IMR-90 (cell line): Measurements from ENCODE around the gene TCF7. TPM values are rescaled to one million over a fixed set of nuclear protein-coding genes. Genes with fewer than 3 reads are reported as not detected.

Experiments
- ATAC-seq: fragments of 200-7000 bp; cut with Tn5 transposase; 2 replicates; pipeline ENCODE4 v1.9.1; 2020; ENCODE audit warnings: low read depth, mild to moderate bottlenecking, moderate library complexity
- BruUV-seq: library from RNA; stranded (reverse); fragments of 400-500 nt; replicated peaks from 2 replicates; lab custom pipeline; 2021; lab: Mats Ljungman, UMichigan
- CTCF ChIA-PET: fragments of 300-600 bp; formaldehyde crosslinking; extraction: SDS; loops from one replicate; lab custom pipeline; 2021; ENCODE audit warnings: antibody characterized with exemption; lab: Yijun Ruan, JAX
- POLR2A ChIA-PET: fragments of 300-600 bp; sonication (Branson Sonifier 250); formaldehyde crosslinking; loops from one replicate; lab custom pipeline; 2022; ENCODE audit warnings: antibody characterized with exemption; ENCODE audit not compliant: unreplicated experiment; lab: Charles Lee
- DNase-seq: peaks from one replicate; pipeline ENCODE4 v3.0.0; 2013
- H2AFZ ChIP-seq: replicated peaks from 2 replicates; pipeline ENCODE3; 2013; ENCODE audit warnings: low read length, mild to moderate bottlenecking; ENCODE audit not compliant: poor library complexity
- H2AK5ac ChIP-seq: 2 replicates; pipeline ENCODE4 v1.6.1; 2013; ENCODE audit warnings: low read depth, low read length, inconsistent platforms
- H2AK9ac ChIP-seq: replicated peaks from 2 replicates; pipeline ENCODE3; 2013; ENCODE audit warnings: mild to moderate bottlenecking, low read depth, low read length, moderate library complexity; ENCODE audit not compliant: poor library complexity
- H2BK120ac ChIP-seq: 2 replicates; pipeline ENCODE4 v1.6.1; 2013; ENCODE audit warnings: low read depth, low read length, inconsistent platforms
- H2BK15ac ChIP-seq: 3 replicates; pipeline ENCODE4 v1.6.1; 2013; ENCODE audit warnings: low read depth, low read length, inconsistent platforms
- H2BK20ac ChIP-seq: 2 replicates; pipeline ENCODE4 v1.6.1; 2013; ENCODE audit warnings: low read depth, mild to moderate bottlenecking, inconsistent platforms, low read length, moderate library complexity
- H2BK5ac ChIP-seq: 2 replicates; pipeline ENCODE4 v1.6.1; 2013; ENCODE audit warnings: mild to moderate bottlenecking, low read depth, low read length, inconsistent platforms; ENCODE audit not compliant: poor library complexity, severe bottlenecking
- H3K14ac ChIP-seq: replicated peaks from 2 replicates; pipeline ENCODE4 v1.6.1; 2013; ENCODE audit warnings: low read depth, low read length, inconsistent platforms
- H3K18ac ChIP-seq: 2 replicates; pipeline ENCODE4 v1.6.1; 2013; ENCODE audit warnings: low read depth, low read length, control low read depth
- H3K23ac ChIP-seq: 2 replicates; pipeline ENCODE4 v1.6.1; 2013; ENCODE audit warnings: low read depth, low read length, inconsistent platforms
- H3K27ac ChIP-seq: 2 replicates; pipeline ENCODE4 v1.5.1; 2013; ENCODE audit warnings: mild to moderate bottlenecking, control low read depth, low read length; ENCODE audit not compliant: insufficient read depth
- H3K27me3 ChIP-seq: 2 replicates; pipeline ENCODE4 v1.6.1; 2013; ENCODE audit warnings: low read length; ENCODE audit not compliant: control insufficient read depth, insufficient read depth
- H3K36me3 ChIP-seq: 2 replicates; pipeline ENCODE4 v1.6.1; 2013; ENCODE audit warnings: low read length, mixed read lengths; ENCODE audit not compliant: control insufficient read depth, insufficient read depth
- H3K4ac ChIP-seq: 2 replicates; pipeline ENCODE4 v1.6.1; 2013; ENCODE audit warnings: low read depth, low read length, inconsistent platforms
- H3K4me1 ChIP-seq: 2 replicates; pipeline ENCODE4 v1.6.1; 2013; ENCODE audit warnings: low read length, mixed read lengths; ENCODE audit not compliant: control insufficient read depth, insufficient read depth
- H3K4me2 ChIP-seq: 2 replicates; pipeline ENCODE4 v1.6.1; 2013; ENCODE audit warnings: low read depth, mild to moderate bottlenecking, control low read depth, low read length, moderate library complexity
- H3K4me3 ChIP-seq: 2 replicates; pipeline ENCODE4 v1.5.1; 2013; ENCODE audit warnings: low read depth, mild to moderate bottlenecking, control low read depth, low read length, moderate library complexity; ENCODE audit not compliant: insufficient read depth
- H3K56ac ChIP-seq: 2 replicates; pipeline ENCODE4 v1.6.1; 2013; ENCODE audit warnings: low read length, inconsistent platforms; ENCODE audit not compliant: insufficient read depth; ENCODE audit errors: extremely low read depth
- H3K79me1 ChIP-seq, 2 experiments: 2 replicates each; pipeline ENCODE4 v1.6.1; 2013; ENCODE audit warnings: low read length in 2 of 2, inconsistent platforms in 1 of 2, low read depth in 1 of 2
- H3K9ac ChIP-seq: 2 replicates; pipeline ENCODE4 v1.6.1; 2013; ENCODE audit warnings: low read depth, low read length, control low read depth
- H3K9me1 ChIP-seq: 2 replicates; pipeline ENCODE4 v1.6.1; 2013; ENCODE audit warnings: low read length, inconsistent platforms; ENCODE audit not compliant: insufficient read depth
- H3K9me3 ChIP-seq: 2 replicates; pipeline ENCODE4 v1.6.1; 2013; ENCODE audit warnings: low read length; ENCODE audit not compliant: control insufficient read depth, insufficient read depth
- H4K20me1 ChIP-seq: 2 replicates; pipeline ENCODE4 v1.6.1; 2013; ENCODE audit warnings: low read length, inconsistent platforms; ENCODE audit not compliant: insufficient read depth
- H4K5ac ChIP-seq: 2 replicates; pipeline ENCODE4 v1.6.1; 2013; ENCODE audit warnings: mild to moderate bottlenecking, low read depth, low read length, control low read depth
- H4K8ac ChIP-seq, 2 experiments: 2 replicates each; pipeline ENCODE4 v1.6.1; 2013; ENCODE audit warnings: low read depth in 2 of 2, low read length in 2 of 2, control low read depth in 1 of 2, inconsistent platforms in 1 of 2
- H4K91ac ChIP-seq: 2 replicates; pipeline ENCODE4 v1.6.1; 2013; ENCODE audit warnings: low read depth, low read length, inconsistent platforms; ENCODE audit not compliant: insufficient read depth
- BHLHE40 ChIP-seq: fragments of 150-350 bp; IDR thresholded peaks from 2 replicates; pipeline ENCODE4 v1.6.1; 2016; ENCODE audit warnings: mild to moderate bottlenecking, low read depth, low read length
- CEBPB ChIP-seq: IDR thresholded peaks from 2 replicates; pipeline ENCODE4 v1.6.1; 2012; ENCODE audit warnings: low read depth, low read length, improper control_type of control experiment
- CHD1 ChIP-seq: IDR thresholded peaks from 2 replicates; pipeline ENCODE4 v1.6.1; 2012; ENCODE audit warnings: low read depth, low read length, improper control_type of control experiment
- CTCF ChIP-seq: conservative IDR thresholded peaks from 2 replicates; pipeline ENCODE4 v1.5.1; 2012; ENCODE audit warnings: mild to moderate bottlenecking, low read depth, low read length, improper control_type of control experiment
- ELK1 ChIP-seq: fragments of 150-350 bp; IDR thresholded peaks from 2 replicates; pipeline ENCODE4 v1.6.1; 2016; ENCODE audit warnings: low read depth, mild to moderate bottlenecking, low read length, moderate library complexity, borderline replicate concordance
- FOS ChIP-seq: fragments of 150-350 bp; IDR thresholded peaks from 2 replicates; pipeline ENCODE4 v1.6.1; 2016; ENCODE audit warnings: low read depth, low read length
- MAFK ChIP-seq: IDR thresholded peaks from 2 replicates; pipeline ENCODE4 v1.6.1; 2012; ENCODE audit warnings: low read depth, low read length, improper control_type of control experiment
- MAZ ChIP-seq: IDR thresholded peaks from 2 replicates; pipeline ENCODE4 v1.6.1; 2012; ENCODE audit warnings: low read depth, mild to moderate bottlenecking, low read length, improper control_type of control experiment, moderate library complexity, borderline replicate concordance
- MXI1 ChIP-seq: IDR thresholded peaks from 2 replicates; pipeline ENCODE4 v1.6.1; 2012; ENCODE audit warnings: low read depth, mild to moderate bottlenecking, low read length, moderate library complexity, borderline replicate concordance
- NFE2L2 ChIP-seq: fragments of 150-350 bp; IDR thresholded peaks from 2 replicates; pipeline ENCODE4 v1.6.1; 2016; ENCODE audit warnings: low read depth, mild to moderate bottlenecking, low read length
- POLR2A ChIP-seq: IDR thresholded peaks from 2 replicates; pipeline ENCODE4 v1.6.1; 2012; ENCODE audit warnings: mild to moderate bottlenecking, low read depth, low read length
- RAD21 ChIP-seq: IDR thresholded peaks from 2 replicates; pipeline ENCODE4 v1.6.1; 2012; ENCODE audit warnings: low read length, improper control_type of control experiment
- RCOR1 ChIP-seq: IDR thresholded peaks from 2 replicates; pipeline ENCODE4 v1.6.1; 2012; ENCODE audit warnings: mild to moderate bottlenecking, low read length, improper control_type of control experiment; ENCODE audit not compliant: insufficient replicate concordance
- RFX5 ChIP-seq: IDR thresholded peaks from 2 replicates; pipeline ENCODE4 v1.8.0; 2012; ENCODE audit warnings: low read depth, mild to moderate bottlenecking, low read length, moderate library complexity
- SMC3 ChIP-seq: fragments of 150-350 bp; IDR thresholded peaks from 2 replicates; pipeline ENCODE4 v1.6.1; 2016; ENCODE audit warnings: low read depth, mild to moderate bottlenecking, antibody characterized with exemption, low read length, moderate library complexity
- USF2 ChIP-seq: fragments of 150-350 bp; IDR thresholded peaks from 2 replicates; pipeline ENCODE4 v1.6.1; 2017; ENCODE audit warnings: mild to moderate bottlenecking, antibody characterized with exemption, low read length, low read depth
- WGBS, 2 experiments: methylation state at CpG; one replicate each; pipeline versions ENCODE4 v1.1.5 to v1.1.7; 2013; ENCODE audit warnings: missing lambda C conversion rate in 2 of 2; ENCODE audit not compliant: insufficient read length in 1 of 2; ENCODE audit errors: extremely low coverage in 2 of 2; 5-methylcytosine and 5-hydroxymethylcytosine counted together
- dilution Hi-C: fragments of 300-500 bp; cut with HindIII; formaldehyde crosslinking; loops from one replicate; pipeline ENCODE4 v1.14.3; 2018; ENCODE audit warnings: low sequenced_read_pairs; ENCODE audit not compliant: unreplicated experiment
- in situ Hi-C: fragments of 300-500 bp; cut with MboI; formaldehyde crosslinking; loops from 3 replicates; pipeline ENCODE4 v1.14.3; 2019; ENCODE audit warnings: low sequenced_read_pairs, inconsistent platforms, mixed read lengths
- intact Hi-C: fragments of 100-400 bp; cut with micrococcal nuclease; formaldehyde crosslinking; loops from 2 replicates; pipeline ENCODE4 v1.10.0; 2022
- polyA plus RNA-seq, 3 experiments: library from polyadenylated mRNA; depleted of rRNA; stranded (reverse); fragments of >200 nt; gene quantifications; 2 replicates each; pipeline ENCODE4 v1.2.3, GENCODE V29; 2012; ENCODE audit warnings: low replicate concordance in 1 of 3
- total RNA-seq: library from RNA; depleted of rRNA; stranded (reverse); fragments of >200 nt; gene quantifications from 2 replicates; pipeline ENCODE4 v1.2.3, GENCODE V29; 2012

Gene TCF7
- total and polyA plus RNA-seq, 2 of the 4 experiments (the other 2 are of a cell fraction) = 1.3 to 3.4 TPM

GRCh38 chr5:134103998-134104654 lies 10.4 kb upstream of the TCF7 start:
- intact Hi-C loops (loop anchor here (2.0 kb wide), 1 partner anchor 185 kb away; no protein-coding TSS in a partner anchor), in situ Hi-C loops (no loop called here), dilution Hi-C loops (no loop called here)
- Histone ChIP-seq H3K18ac (no peak overlapping the region), H3K4me3 (no peak overlapping the region), H2BK5ac (no peak overlapping the region), H3K9me3 (no peaks in the 10 kb centered on the region), H3K36me3 (no peaks in the 10 kb centered on the region), H3K56ac (no peak overlapping the region), H3K9ac (no peak overlapping the region), H4K8ac (no peak overlapping the region), H2AK9ac (no peak overlapping the region), H4K20me1 (no peaks in the 10 kb centered on the region), H4K91ac (no peak overlapping the region), H2BK120ac (no peak overlapping the region), H3K23ac (no peak overlapping the region), H3K9me1 (peaks cover 3% of the 10 kb centered on the region; the same call in 1 of the 2 replicates), H3K14ac (no peak overlapping the region), H3K4ac (no peak overlapping the region), H3K4me1 (peaks cover 4% of the 10 kb centered on the region), H2AFZ (no peak overlapping the region), H4K5ac (no peak overlapping the region), H2BK15ac (no peak overlapping the region), H2AK5ac (no peak overlapping the region), H3K27ac (no peak overlapping the region), H3K4me2 (no peak overlapping the region), H2BK20ac (no peak overlapping the region), H3K79me1 (no peaks in the 10 kb centered on the region), H3K27me3 (peaks cover 5% of the 10 kb centered on the region; the same call in 1 of the 2 replicates)
- no peak for DNase-seq
- 82% methylated on average over 3 of the region's 11 CpGs; no CpG with 5 or more reads in 1 of the 2 experiments for WGBS, 2 experiments
- no TSS peak for BruUV-seq
- ATAC-seq = no peak
- TF ChIP-seq POLR2A (no peak), NFE2L2 (no peak), ELK1 (no peak), MAZ (no peak), CTCF (no peak), MXI1 (no peak), RAD21 (no peak), CEBPB (no peak), MAFK (no peak), RFX5 (no peak), CHD1 (no peak), RCOR1 (no peak), FOS (no peak), BHLHE40 (no peak), USF2 (no peak), SMC3 (no peak)
- ChIA-PET POLR2A (no interaction called here), CTCF (no interaction called here)
